T-cell (primary cell): ENCODE results near the gene TRABD. TPM values are rescaled to one million over a fixed set of nuclear protein-coding genes. Genes with fewer than 3 reads are reported as not detected.

Source experiments
- ATAC-seq, 4 experiments: fragments of 200-7000 bp in 3 of 4; fragments of 150-1000 bp in 1 of 4; cut with Tn5 transposase; replicated peaks in 1 of 4; 1 replicate in 3 of 4; 2 replicates in 1 of 4; pipeline ENCODE4 v1.10.0; 2021; ENCODE audit warnings: moderate library complexity in 3 of 4, mild to moderate bottlenecking in 2 of 4, moderate number of reproducible peaks in 1 of 4
- CTCF ChIA-PET, 2 donors: fragments of 300-600 bp; sonication (Branson Sonifier 250); formaldehyde crosslinking; loops; one replicate each; lab custom pipeline; 2022; ENCODE audit warnings: antibody characterized with exemption in 2 of 2; lab: Charles Lee
- POLR2A ChIA-PET, 2 donors: fragments of 300-600 bp; sonication (Branson Sonifier 250); formaldehyde crosslinking; loops; one replicate each; lab custom pipeline; 2022; ENCODE audit warnings: antibody characterized with exemption in 2 of 2; lab: Charles Lee
- DNase-seq, 35 experiments: peaks; one replicate each; pipeline versions ENCODE4 v3.0.0 to v3.0.0-alpha.2; 2013 to 2023
- H3K27ac ChIP-seq: one replicate; pipeline ENCODE4 v1.5.1; 2013; ENCODE audit warnings: low read length
- H3K27me3 ChIP-seq, 2 experiments: replicated peaks in 1 of 2; 1 replicate in 1 of 2; 2 replicates in 1 of 2; pipeline versions ENCODE4 v1.6.1 to v1.7.0; 2013; ENCODE audit warnings: low read length in 1 of 2, mixed read lengths in 1 of 2; ENCODE audit not compliant: control insufficient read depth in 2 of 2, insufficient read depth in 2 of 2; ENCODE audit errors: extremely low read depth in 1 of 2
- H3K36me3 ChIP-seq, 2 donors: 1 replicate in 1 of 2; 2 replicates in 1 of 2; pipeline versions ENCODE4 v1.6.1 to v1.7.0; 2013; ENCODE audit warnings: low read length in 1 of 2; ENCODE audit not compliant: control insufficient read depth in 2 of 2, insufficient read depth in 1 of 2; ENCODE audit errors: extremely low read depth in 1 of 2
- H3K4me1 ChIP-seq, 2 experiments: 1 replicate in 1 of 2; 2 replicates in 1 of 2; pipeline versions ENCODE4 v1.6.1 to v1.7.0; 2013; ENCODE audit warnings: low read length in 2 of 2, mixed read lengths in 1 of 2; ENCODE audit not compliant: insufficient read depth in 2 of 2, control insufficient read depth in 1 of 2; ENCODE audit errors: extremely low read depth in 1 of 2
- H3K4me3 ChIP-seq, 2 donors: 1 replicate in 1 of 2; 2 replicates in 1 of 2; pipeline versions ENCODE4 v1.5.1 to v1.7.0; 2013; ENCODE audit warnings: mild to moderate bottlenecking in 2 of 2, low read length in 1 of 2, moderate library complexity in 1 of 2; ENCODE audit not compliant: control insufficient read depth in 1 of 2; ENCODE audit errors: extremely low read depth in 1 of 2
- H3K9me3 ChIP-seq: 2 replicates; pipeline ENCODE4 v1.7.0; 2013
- H3K27ac Mint-ChIP-seq, 2 donors: one replicate each; pipeline ENCODE4 v1.8.0; 2020 to 2021; ENCODE audit warnings: mild to moderate bottlenecking in 2 of 2, mixed read lengths in 2 of 2
- H3K27me3 Mint-ChIP-seq, 2 donors: one replicate each; pipeline ENCODE4 v1.8.0; 2021 to 2022; ENCODE audit warnings: mixed read lengths in 2 of 2
- H3K36me3 Mint-ChIP-seq: one replicate; pipeline ENCODE4 v1.8.0; 2021; ENCODE audit warnings: mixed read lengths
- H3K4me1 Mint-ChIP-seq, 3 donors: one replicate each; pipeline ENCODE4 v1.8.0; 2020 to 2022; ENCODE audit warnings: mixed read lengths in 3 of 3, mild to moderate bottlenecking in 1 of 3
- H3K4me3 Mint-ChIP-seq, 3 donors: one replicate each; pipeline ENCODE4 v1.8.0; 2020 to 2022; ENCODE audit warnings: mild to moderate bottlenecking in 3 of 3, mixed read lengths in 3 of 3, moderate library complexity in 3 of 3
- H3K9me3 Mint-ChIP-seq, 3 donors: one replicate each; pipeline ENCODE4 v1.8.0; 2020 to 2022; ENCODE audit warnings: mixed read lengths in 3 of 3
- whole genome bisulfite sequencing: methylation state at CpG from one replicate; pipeline ENCODE4 v1.1.5; 2013; ENCODE audit warnings: missing lambda C conversion rate; ENCODE audit not compliant: insufficient coverage; 5-methylcytosine and 5-hydroxymethylcytosine counted together
- total RNA-seq, 35 experiments: library from RNA in 6 of 35; stranded (reverse) in 6 of 35; fragments of 120-200 nt in 1 of 35; gene quantifications; one replicate each; pipeline versions ENCODE4 v1.2.1 to v1.2.4 and lab custom pipeline; 2013 to 2026

TRABD gene
- total RNA-seq, 5 donors from 2014 or later (not counting 1 experiment from before 2014, with no cell fraction given) = 116 to 213 (median 175) TPM

DNA sequence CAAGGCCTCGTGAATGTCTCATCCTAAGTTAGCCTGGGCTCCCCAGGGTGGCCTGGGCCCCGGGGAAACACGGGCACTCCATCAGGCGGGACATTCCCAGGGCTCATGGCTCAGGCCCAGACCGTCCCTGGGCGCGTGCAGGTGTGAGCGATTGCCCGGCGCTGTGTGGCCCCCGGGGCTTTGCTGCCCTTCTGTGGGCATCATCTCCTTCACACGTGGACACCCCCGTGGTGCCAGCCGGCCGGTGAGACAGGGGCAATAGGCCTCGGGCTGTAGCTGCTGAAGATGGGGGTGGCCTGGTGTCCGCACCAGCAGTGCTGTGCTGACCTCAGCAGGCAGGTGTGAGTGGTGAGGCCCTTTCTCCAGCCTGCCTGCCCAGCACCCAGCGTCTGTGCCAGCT lies 10.5 kb downstream of the TRABD start:
- H3K4me3 Mint-ChIP-seq = no peak overlapping the region
- ATAC-seq (no peak), DNase-seq (no peak)
- 88% methylated on average over 12 of the region's 18 CpGs for WGBS
- H3K27ac ChIP-seq = no peak overlapping the region
- no peaks in the 10 kb centered on the region for H3K27me3 ChIP-seq
- H3K27me3 Mint-ChIP-seq = no peaks in the 10 kb centered on the region
- no peaks in the 10 kb centered on the region for H3K36me3 Mint-ChIP-seq
- POLR2A ChIA-PET = no interaction called here
- H3K4me1 Mint-ChIP-seq = peaks cover 20 to 31% (median 25%) of the 10 kb centered on the region in 3 donors
- no peak overlapping the region for H3K4me3 ChIP-seq
- H3K9me3 Mint-ChIP-seq = no peaks in the 10 kb centered on the region
- H3K36me3 ChIP-seq = peaks cover 13 to 39% of the 10 kb centered on the region in 2 donors
- H3K4me1 ChIP-seq = peaks cover 13 to 52% of the 10 kb centered on the region in 2 experiments
- CTCF ChIA-PET = no interaction called here
- H3K27ac Mint-ChIP-seq = no peak overlapping the region
- H3K9me3 ChIP-seq = no peaks in the 10 kb centered on the region

- H3K4me1 Mint-ChIP-seq = peaks cover 15 to 26% (median 20%) of the 10 kb centered on the region in 3 donors
- H3K4me3 Mint-ChIP-seq = no peak overlapping the region
- Histone ChIP-seq H3K36me3 (peaks cover 13 to 39% of the 10 kb centered on the region in 2 donors), H3K27me3 (no peaks in the 10 kb centered on the region), H3K4me3 (no peak overlapping the region), H3K9me3 (no peaks in the 10 kb centered on the region), H3K4me1 (peaks cover 11 to 49% of the 10 kb centered on the region in 2 experiments), H3K27ac (no peak overlapping the region)
- 98% methylated on average over 18 of the region's 23 CpGs for WGBS
- POLR2A ChIA-PET = no interaction called here
- no peak overlapping the region for H3K27ac Mint-ChIP-seq
- CTCF ChIA-PET = interaction anchor here in 1 of 2 donors (0.6 kb wide), 1 partner anchor 47 kb away, joined by 3 read pairs; no protein-coding TSS in a partner anchor
- ATAC-seq = no peak
- H3K36me3 Mint-ChIP-seq = no peaks in the 10 kb centered on the region
- H3K9me3 Mint-ChIP-seq = no peaks in the 10 kb centered on the region
- no peaks in the 10 kb centered on the region for H3K27me3 Mint-ChIP-seq
- no peak for DNase-seq
These were observed 11.5 kb downstream of the TRABD start for GRCh38 chr22:50197000-50197800.

- no peak overlapping the region for H3K27ac ChIP-seq
- H3K4me3 ChIP-seq = no peak overlapping the region
- Mint-ChIP-seq H3K9me3 (no peaks in the 10 kb centered on the region), H3K4me3 (peak overlapping the region in 1 of 3 donors; percentile 39), H3K36me3 (no peaks in the 10 kb centered on the region), H3K4me1 (peaks cover 17 to 22% (median 19%) of the 10 kb centered on the region in 3 donors), H3K27me3 (no peaks in the 10 kb centered on the region), H3K27ac (no peak overlapping the region)
- CTCF ChIA-PET = interaction anchor here in 1 of 2 donors (0.5 kb wide), 1 partner anchor 55 kb away, joined by 3 read pairs; no protein-coding TSS in a partner anchor
- peaks cover 10 to 39% of the 10 kb centered on the region in 2 donors for H3K36me3 ChIP-seq
- H3K9me3 ChIP-seq = no peaks in the 10 kb centered on the region
- peaks cover 5 to 44% of the 10 kb centered on the region in 2 experiments for H3K4me1 ChIP-seq
- no peaks in the 10 kb centered on the region for H3K27me3 ChIP-seq
- WGBS = 93% methylated on average over 56 of the region's 61 CpGs
- no peak for DNase-seq
- POLR2A ChIA-PET = interaction anchor here in 1 of 2 donors (0.6 kb wide), 1 partner anchor 273 kb away, joined by 5 read pairs; no protein-coding TSS in a partner anchor
- ATAC-seq = no peak
These were observed 12.3 kb downstream of the TRABD start for GRCh38 chr22:50197856-50198623.

GRCh38 chr22:50198624-50199017 lies 12.9 kb downstream of the TRABD start:
- H3K9me3 ChIP-seq = no peaks in the 10 kb centered on the region
- ChIA-PET POLR2A (interaction anchor here in 1 of 2 donors (0.6 kb wide), 1 partner anchor 272 kb away, joined by 5 read pairs; no protein-coding TSS in a partner anchor), CTCF (interaction anchor here in 1 of 2 donors (0.5 kb wide), 1 partner anchor 54 kb away, joined by 3 read pairs; no protein-coding TSS in a partner anchor)
- no peak overlapping the region for H3K4me3 ChIP-seq
- H3K4me3 Mint-ChIP-seq = peak overlapping the region in 1 of 3 donors; percentile 77
- H3K27ac ChIP-seq = no peak overlapping the region
- no peak for ATAC-seq
- no peaks in the 10 kb centered on the region for H3K27me3 Mint-ChIP-seq
- H3K27ac Mint-ChIP-seq = no peak overlapping the region
- H3K9me3 Mint-ChIP-seq = no peaks in the 10 kb centered on the region
- WGBS = 96% methylated on average over 8 of the region's 16 CpGs
- peaks cover 4 to 38% of the 10 kb centered on the region in 2 experiments for H3K4me1 ChIP-seq
- no peaks in the 10 kb centered on the region for H3K27me3 ChIP-seq
- peaks cover 5% of the 10 kb centered on the region for H3K36me3 Mint-ChIP-seq
- DNase-seq = no peak
- H3K36me3 ChIP-seq = peaks cover 10 to 36% of the 10 kb centered on the region in 2 donors
- H3K4me1 Mint-ChIP-seq = peaks cover 20 to 27% (median 23%) of the 10 kb centered on the region in 3 donors

- DNase-seq (no peak), ATAC-seq (no peak)
- H3K4me1 Mint-ChIP-seq = peaks cover 20 to 31% (median 28%) of the 10 kb centered on the region in 3 donors
- ChIA-PET POLR2A (no interaction called here), CTCF (no interaction called here)
- H3K9me3 Mint-ChIP-seq = no peaks in the 10 kb centered on the region
- no peaks in the 10 kb centered on the region for H3K27me3 Mint-ChIP-seq
- H3K27me3 ChIP-seq = no peaks in the 10 kb centered on the region
- H3K27ac Mint-ChIP-seq = peak overlapping the region; percentile 43 to 52
- H3K36me3 ChIP-seq = peaks cover 6 to 30% of the 10 kb centered on the region in 2 donors
- H3K4me3 ChIP-seq = no peak overlapping the region
- no peaks in the 10 kb centered on the region for H3K9me3 ChIP-seq
- H3K27ac ChIP-seq = no peak overlapping the region
- 92% methylated on average over 13 of the region's 18 CpGs for WGBS
- peaks cover 8% of the 10 kb centered on the region for H3K36me3 Mint-ChIP-seq
- H3K4me3 Mint-ChIP-seq = peak overlapping the region; percentile 62 to 77 (median 74)
- peaks cover 4 to 31% of the 10 kb centered on the region in 2 experiments for H3K4me1 ChIP-seq
These were observed 13.6 kb downstream of the TRABD start for GRCh38 chr22:50199251-50199721.
